Bronchial epithelial cell (primary cell): Measurements from ENCODE around the gene FA2H. TPM values are rescaled to one million over a fixed set of nuclear protein-coding genes. Genes with fewer than 3 reads are reported as not detected.

Experiments used
- DNase-seq: peaks from one replicate; pipeline ENCODE4 v3.0.0-alpha.2; 2010; ENCODE audit warnings: low read depth
- FAIRE-seq: peaks from 2 replicates; lab custom pipeline; 2011; peaks lifted over from hg19 to GRCh38; lab: Jason Lieb, UNC
- H3K27me3 ChIP-seq: 2 replicates; pipeline ENCODE4 v1.5.1; 2011; ENCODE audit warnings: low read length; ENCODE audit not compliant: control insufficient read depth, insufficient read depth
- H3K36me3 ChIP-seq: 2 replicates; pipeline ENCODE4 v1.5.1; 2011; ENCODE audit warnings: low read length; ENCODE audit not compliant: control insufficient read depth, insufficient read depth
- H3K4me3 ChIP-seq: 2 replicates; pipeline ENCODE4 v1.5.1; 2011; ENCODE audit warnings: mild to moderate bottlenecking, low read depth, low read length, control low read depth
- CTCF ChIP-seq: IDR thresholded peaks from 2 replicates; pipeline ENCODE4 v1.5.1; 2011; ENCODE audit warnings: mild to moderate bottlenecking, moderate library complexity, low read length, control low read depth, inconsistent platforms; ENCODE audit not compliant: insufficient read depth, severe bottlenecking
- total RNA-seq: library from RNA; depleted of rRNA; stranded (reverse); fragments of >200 nt; gene quantifications from 2 replicates; pipeline ENCODE4 v1.2.1, GENCODE V29; 2014

Gene FA2H
- total RNA-seq, 1 donor from 2014 or later: 1.6 TPM

- DNase-seq: peak; percentile 29
- Histone ChIP-seq H3K27me3 (no peaks in the 10 kb centered on the region), H3K36me3 (no peaks in the 10 kb centered on the region), H3K4me3 (no peak overlapping the region)
- no peak for FAIRE-seq
- TF ChIP-seq CTCF: no peak
These were observed 76.4 kb downstream of the FA2H start for GRCh38 chr16:74698222-74698621.

DNA sequence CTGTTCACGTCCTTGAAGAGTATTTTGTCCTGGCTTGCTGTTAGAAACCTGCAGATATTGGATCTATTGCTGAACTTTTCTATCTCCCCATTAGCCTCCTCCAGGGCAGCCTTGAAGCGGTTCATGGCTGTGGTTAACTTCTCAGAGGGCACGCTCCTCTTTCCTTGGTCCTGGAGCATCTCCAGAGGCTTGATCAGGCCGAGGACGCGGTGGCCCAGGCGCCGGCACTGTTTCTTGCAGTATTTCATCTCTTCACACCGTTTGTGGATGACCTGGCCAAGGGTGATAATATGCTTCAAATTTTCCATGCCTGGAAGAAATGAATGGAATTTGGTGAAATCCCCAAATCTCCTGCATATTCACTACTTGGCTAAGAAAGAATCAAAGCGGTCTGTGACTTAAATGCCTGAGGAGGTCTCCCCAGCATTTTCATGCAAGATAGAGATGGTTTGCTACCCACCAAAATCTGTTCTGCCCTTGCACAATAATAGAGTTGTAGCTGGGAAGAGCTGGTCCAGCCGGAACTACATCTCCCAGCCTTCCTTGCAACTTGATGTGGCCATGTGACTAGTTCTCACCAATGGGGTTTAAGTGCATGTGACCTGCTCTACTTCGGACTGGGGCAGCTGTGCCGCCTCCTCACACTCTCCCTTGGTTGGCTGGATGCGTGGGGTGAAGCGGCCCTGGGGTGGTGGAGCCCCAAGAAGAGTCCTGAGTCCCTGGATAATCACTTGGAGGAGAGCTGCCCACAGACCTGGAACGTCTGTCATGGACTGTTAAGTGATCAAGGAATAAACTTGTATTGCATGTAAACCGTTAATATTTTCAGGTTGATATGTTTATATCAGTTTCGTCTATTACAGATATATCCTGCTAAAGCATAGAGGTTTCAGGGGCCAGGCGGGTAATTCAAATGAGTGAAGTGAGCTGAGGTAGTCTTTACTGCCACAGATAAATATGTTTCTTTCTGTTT lies 78.9 kb downstream of the FA2H start:
- peaks cover 5% of the 10 kb centered on the region for H3K36me3 ChIP-seq
- no peak for FAIRE-seq

DNA sequence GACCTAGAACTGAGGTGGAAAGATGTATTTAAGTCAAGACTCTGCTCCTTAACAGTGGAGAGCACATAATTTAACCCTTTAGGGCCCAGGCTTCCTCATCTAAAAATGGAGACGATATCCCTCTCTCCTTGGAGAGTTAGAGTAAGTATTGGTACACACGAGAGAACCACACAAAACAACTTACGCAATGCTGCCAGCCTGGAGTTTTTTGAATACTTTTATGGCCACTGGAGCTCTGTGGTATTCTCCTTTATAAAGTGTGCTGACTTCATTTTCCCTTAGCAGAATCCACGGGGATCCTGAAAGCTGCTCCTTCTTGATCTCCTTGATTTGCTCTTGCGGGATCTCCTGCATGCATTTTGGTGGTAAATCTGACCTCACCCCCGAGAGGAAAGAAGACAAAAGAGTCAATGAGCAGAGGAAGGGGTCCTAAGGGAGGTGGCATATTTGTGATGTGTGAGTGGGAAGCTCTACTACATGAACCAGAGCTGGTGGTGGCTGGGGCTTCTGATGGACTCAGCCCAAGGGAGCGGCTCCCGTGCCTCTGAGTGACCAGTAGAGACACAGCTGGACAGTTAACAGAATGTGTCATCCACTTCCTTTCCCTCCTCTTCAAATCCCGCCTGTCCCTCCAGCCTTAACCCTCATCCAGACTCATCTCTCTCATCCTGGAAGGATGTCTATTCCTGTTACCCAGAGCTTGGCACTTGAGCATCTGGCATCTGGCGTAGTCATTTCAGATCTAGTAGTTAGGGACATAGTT lies 83.3 kb downstream of the FA2H start:
- Histone ChIP-seq H3K4me3 (no peak overlapping the region), H3K36me3 (peaks cover 5% of the 10 kb centered on the region), H3K27me3 (no peaks in the 10 kb centered on the region)
- TF ChIP-seq CTCF: no peak
- FAIRE-seq (no peak), DNase-seq (no peak)

More for the DNA sequence above, 78.9 kb downstream of the FA2H start:
- no peak for TF ChIP-seq CTCF
- Histone ChIP-seq H3K4me3 (peak overlapping the region; percentile 38), H3K27me3 (no peaks in the 10 kb centered on the region)
- peak; percentile 93 for DNase-seq

GRCh38 chr16:74682556-74682955 lies 92.1 kb downstream of the FA2H start:
- DNase-seq (no peak), FAIRE-seq (no peak)
- H3K36me3 ChIP-seq: no peaks in the 10 kb centered on the region
- no peak for TF ChIP-seq CTCF
- no peak overlapping the region for H3K4me3 ChIP-seq
- H3K27me3 ChIP-seq: no peaks in the 10 kb centered on the region

GRCh38 chr16:74680681-74681080 lies 93.9 kb downstream of the FA2H start:
- Histone ChIP-seq H3K4me3 (no peak overlapping the region), H3K27me3 (no peaks in the 10 kb centered on the region), H3K36me3 (no peaks in the 10 kb centered on the region)
- TF ChIP-seq CTCF: no peak
- no peak for FAIRE-seq
- no peak for DNase-seq
